H54 (cell line): Measurements from ENCODE around the gene TMEM240.
"Not testable (repeated sequence)": the region's sequence is repeated elsewhere in the genome, so short reads cannot be mapped to it uniquely, and the experiment has no call there.

ENCODE experiments used
- DNase-seq: peaks from one replicate; pipeline ENCODE4 v3.0.0; 2011; ENCODE audit warnings: low spot score, mixed read lengths; ENCODE audit not compliant: insufficient read length
- FAIRE-seq: peaks from 3 replicates; lab custom pipeline; 2011; peaks lifted over from hg19 to GRCh38; lab: Jason Lieb, UNC
- POLR2A ChIP-seq: IDR thresholded peaks from 2 replicates; pipeline ENCODE4 v1.6.1; 2011; ENCODE audit warnings: low read depth, mild to moderate bottlenecking, low read length

TMEM240 gene

DNA sequence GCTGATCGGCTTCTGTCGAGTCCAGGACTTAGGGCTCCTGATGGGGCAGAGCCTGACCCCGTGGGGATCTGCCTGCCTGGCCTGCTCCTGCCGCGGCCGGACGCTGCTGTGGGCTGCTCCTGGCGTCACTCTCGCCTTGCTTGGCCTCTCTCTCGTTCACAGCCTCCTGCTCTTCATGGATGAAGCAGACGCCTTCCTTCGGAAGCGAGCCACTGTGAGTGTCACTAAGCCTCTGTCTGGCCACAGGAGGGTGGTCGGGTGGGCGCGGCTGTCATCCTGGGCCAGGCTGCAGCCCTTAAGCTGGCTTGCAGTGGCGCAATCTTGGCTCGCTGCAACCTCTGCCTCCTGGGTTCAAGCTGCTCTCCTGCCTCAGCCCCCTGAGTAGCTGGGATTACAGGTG is 52.7 kb downstream of the TMEM240 start:
- FAIRE-seq, result no peak
- no peak for DNase-seq
- no peak for TF ChIP-seq POLR2A

GRCh38 chr1:1485755-1486317 is 54.6 kb downstream of the TMEM240 start:
- not testable (repeated sequence) for DNase-seq, FAIRE-seq

- FAIRE-seq, DNase-seq: not testable (repeated sequence)
Observed at GRCh38 chr1:1484976-1485750, 55.3 kb downstream of the TMEM240 start.
